ENCODE results near the gene KLK14.

KLK14 gene

GRCh38 chr19:51125421-51126075 is 42.9 kb upstream of the KLK14 start:
- peaks cover 42% of the 10 kb centered on the region for H3K27me3 ChIP-seq
- TF ChIP-seq, protein P1, sequence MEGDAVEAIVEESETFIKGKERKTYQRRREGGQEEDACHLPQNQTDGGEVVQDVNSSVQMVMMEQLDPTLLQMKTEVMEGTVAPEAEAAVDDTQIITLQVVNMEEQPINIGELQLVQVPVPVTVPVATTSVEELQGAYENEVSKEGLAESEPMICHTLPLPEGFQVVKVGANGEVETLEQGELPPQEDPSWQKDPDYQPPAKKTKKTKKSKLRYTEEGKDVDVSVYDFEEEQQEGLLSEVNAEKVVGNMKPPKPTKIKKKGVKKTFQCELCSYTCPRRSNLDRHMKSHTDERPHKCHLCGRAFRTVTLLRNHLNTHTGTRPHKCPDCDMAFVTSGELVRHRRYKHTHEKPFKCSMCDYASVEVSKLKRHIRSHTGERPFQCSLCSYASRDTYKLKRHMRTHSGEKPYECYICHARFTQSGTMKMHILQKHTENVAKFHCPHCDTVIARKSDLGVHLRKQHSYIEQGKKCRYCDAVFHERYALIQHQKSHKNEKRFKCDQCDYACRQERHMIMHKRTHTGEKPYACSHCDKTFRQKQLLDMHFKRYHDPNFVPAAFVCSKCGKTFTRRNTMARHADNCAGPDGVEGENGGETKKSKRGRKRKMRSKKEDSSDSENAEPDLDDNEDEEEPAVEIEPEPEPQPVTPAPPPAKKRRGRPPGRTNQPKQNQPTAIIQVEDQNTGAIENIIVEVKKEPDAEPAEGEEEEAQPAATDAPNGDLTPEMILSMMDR (IDR thresholded peaks at IDR 0.05; ENCODE audit: low read depth, low read length): no peak
- H3K4me3 ChIP-seq (ENCODE audit: low read depth, low read length): no peak overlapping the region
- H3K36me3 ChIP-seq: no peaks in the 10 kb centered on the region
- H3K9me3 ChIP-seq: no peaks in the 10 kb centered on the region
- no peak for DNase-seq
- H3K4me1 ChIP-seq: no peaks in the 10 kb centered on the region

DNA sequence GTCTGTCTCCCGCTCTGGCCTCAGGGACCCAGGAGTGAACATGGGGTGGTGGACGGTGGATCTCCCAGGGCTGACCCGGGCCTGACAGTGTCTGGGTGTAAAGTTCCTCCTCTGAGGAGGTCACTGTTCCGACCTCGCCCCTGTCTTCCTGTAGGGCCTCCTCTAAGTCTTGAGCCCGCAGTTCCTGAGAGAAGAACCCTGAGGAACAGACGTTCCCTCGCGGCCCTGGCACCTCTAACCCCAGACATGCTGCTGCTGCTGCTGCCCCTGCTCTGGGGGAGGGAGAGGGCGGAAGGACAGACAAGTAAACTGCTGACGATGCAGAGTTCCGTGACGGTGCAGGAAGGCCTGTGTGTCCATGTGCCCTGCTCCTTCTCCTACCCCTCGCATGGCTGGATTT is 42.0 kb upstream of the KLK14 start, which contains the start of gene SIGLEC9:
Gene SIGLEC9 (plus strand): TSS at position 178 of the 400 bp plus-strand sequence. CDS start 69 bp downstream, at position 247.
- Histone ChIP-seq H3K27me3 (peaks cover 39% of the 10 kb centered on the region), H3K36me3 (no peaks in the 10 kb centered on the region), H3K4me3 (ENCODE audit: low read depth, low read length) (no peak within 1 kb of the TSS), H3K4me1 (no peaks in the 10 kb centered on the region), H3K9me3 (no peaks in the 10 kb centered on the region)
- DNase-seq: no peak
- TF ChIP-seq, protein P1 (IDR thresholded peaks at IDR 0.05; ENCODE audit: low read depth, low read length): no peak

- TF ChIP-seq, protein P1 (IDR thresholded peaks at IDR 0.05; ENCODE audit: low read depth, low read length): no peak
- H3K9me3 ChIP-seq: no peaks in the 10 kb centered on the region
Observed at GRCh38 chr19:51124216-51124615, 41.5 kb upstream of the KLK14 start.

DNA sequence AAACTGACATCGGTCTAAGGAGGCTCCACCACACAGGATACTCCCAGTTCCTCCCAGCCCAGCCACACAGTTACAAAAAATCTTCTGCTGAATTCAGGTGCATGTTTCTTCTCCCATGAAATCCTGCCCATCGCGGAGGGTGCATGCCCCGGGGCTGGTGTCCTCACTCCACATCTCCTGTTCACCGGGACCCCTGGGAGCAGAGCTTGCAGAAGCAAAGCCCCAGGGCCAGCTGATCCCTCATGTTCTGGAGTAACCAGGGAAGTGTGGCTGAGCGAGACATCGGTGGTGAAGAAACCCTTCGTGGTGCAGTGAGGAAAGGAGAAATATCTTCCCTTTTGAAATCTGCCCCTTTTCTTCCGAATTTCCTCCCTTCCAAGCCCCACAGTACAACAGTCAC is 41.1 kb upstream of the KLK14 start:
- TF ChIP-seq, protein P1 (IDR thresholded peaks at IDR 0.05; ENCODE audit: low read depth, low read length): no peak
- no peaks in the 10 kb centered on the region for H3K36me3 ChIP-seq
- H3K4me3 ChIP-seq (ENCODE audit: low read depth, low read length): no peak overlapping the region
- H3K9me3 ChIP-seq: no peaks in the 10 kb centered on the region
- no peaks in the 10 kb centered on the region for H3K4me1 ChIP-seq
- H3K27me3 ChIP-seq: peaks cover 37% of the 10 kb centered on the region
- no peak for DNase-seq

More at GRCh38 chr19:51124216-51124615, 41.5 kb upstream of the KLK14 start:
- Histone ChIP-seq H3K27me3 (peaks cover 38% of the 10 kb centered on the region), H3K4me1 (no peaks in the 10 kb centered on the region), H3K4me3 (ENCODE audit: low read depth, low read length) (no peak overlapping the region), H3K36me3 (no peaks in the 10 kb centered on the region)
- DNase-seq: no peak

GRCh38 chr19:51123381-51123800 is 40.7 kb upstream of the KLK14 start:
- Histone ChIP-seq H3K36me3 (no peaks in the 10 kb centered on the region), H3K9me3 (no peaks in the 10 kb centered on the region), H3K4me3 (ENCODE audit: low read depth, low read length) (no peak overlapping the region), H3K27me3 (peaks cover 34% of the 10 kb centered on the region), H3K4me1 (no peaks in the 10 kb centered on the region)
- DNase-seq: no peak
- TF ChIP-seq, protein P1 (IDR thresholded peaks at IDR 0.05; ENCODE audit: low read depth, low read length): no peak

All from BE2C (cell line).